Fibroblast of skin of right biceps (primary cell): ENCODE data around the gene CFAP46.
"Not testable (repeated sequence)": the region's sequence is repeated elsewhere in the genome, so short reads cannot be mapped to it uniquely, and the experiment has no call there.

Experiments used
- DNase-seq: peaks from one replicate; pipeline ENCODE4 v3.0.0-alpha.2; 2013

CFAP46 gene

GRCh38 chr10:132803416-132804210 is 138.8 kb downstream of the CFAP46 start:
- DNase-seq, result no peak

- no peak for DNase-seq
These were observed 139.6 kb downstream of the CFAP46 start for GRCh38 chr10:132802694-132803320.

GRCh38 chr10:132802048-132802447 is 140.3 kb downstream of the CFAP46 start:
- DNase-seq, result no peak

- no peak for DNase-seq
These were observed 142.5 kb downstream of the CFAP46 start for GRCh38 chr10:132799865-132800264.

GRCh38 chr10:132798876-132799275 is 143.5 kb downstream of the CFAP46 start:
- no peak for DNase-seq

GRCh38 chr10:132798403-132798802 is 144.0 kb downstream of the CFAP46 start:
- no peak for DNase-seq

- DNase-seq, result not testable (repeated sequence)
These were observed 144.4 kb downstream of the CFAP46 start for GRCh38 chr10:132797986-132798385.

- no peak for DNase-seq
These were observed 145.5 kb downstream of the CFAP46 start for GRCh38 chr10:132796846-132797245.

GRCh38 chr10:132793871-132794849 is 148.2 kb downstream of the CFAP46 start:
- DNase-seq, result peak; percentile 26

- no peak for DNase-seq
These were observed 149.2 kb downstream of the CFAP46 start for GRCh38 chr10:132793213-132793612.

- DNase-seq, result no peak
These were observed 149.6 kb downstream of the CFAP46 start for GRCh38 chr10:132792796-132793195.

- DNase-seq, result not testable (repeated sequence)
These were observed 150.3 kb downstream of the CFAP46 start for GRCh38 chr10:132792099-132792498.

- DNase-seq, result no peak
These were observed 151.2 kb downstream of the CFAP46 start for GRCh38 chr10:132790934-132791829.

GRCh38 chr10:132790470-132790869 is 151.9 kb downstream of the CFAP46 start:
- no peak for DNase-seq

- DNase-seq, result no peak
These were observed 152.7 kb downstream of the CFAP46 start for GRCh38 chr10:132789659-132790148.

GRCh38 chr10:132788831-132789219 is 153.5 kb downstream of the CFAP46 start:
- DNase-seq, result no peak

GRCh38 chr10:132788180-132788830 is 154.1 kb downstream of the CFAP46 start:
- peak; percentile 19 for DNase-seq

GRCh38 chr10:132787495-132788179 is 154.7 kb downstream of the CFAP46 start:
- DNase-seq, result no peak

- no peak for DNase-seq
These were observed 155.4 kb downstream of the CFAP46 start for GRCh38 chr10:132786884-132787494.

GRCh38 chr10:132786476-132786883 is 155.9 kb downstream of the CFAP46 start:
- no peak for DNase-seq
